Nephron progenitor cell (in vitro differentiated cells): Measurements from ENCODE around the gene SLMAP.

Source experiments
- DNase-seq: peaks from one replicate; pipeline ENCODE4 v3.0.0; 2021
- H3K27ac Mint-ChIP-seq: 2 replicates; pipeline ENCODE4 v1.8.0; 2021; ENCODE audit warnings: mild to moderate bottlenecking, moderate library complexity, mixed read lengths
- H3K27me3 Mint-ChIP-seq: 2 replicates; pipeline ENCODE4 v1.8.0; 2021; ENCODE audit warnings: mild to moderate bottlenecking, low read depth, mixed read lengths; ENCODE audit not compliant: poor library complexity
- H3K36me3 Mint-ChIP-seq: 2 replicates; pipeline ENCODE4 v1.8.0; 2021; ENCODE audit warnings: low read depth, mixed read lengths
- H3K4me1 Mint-ChIP-seq: 2 replicates; pipeline ENCODE4 v1.8.0; 2021; ENCODE audit warnings: mixed read lengths
- H3K4me3 Mint-ChIP-seq: 2 replicates; pipeline ENCODE4 v1.8.0; 2021; ENCODE audit warnings: mild to moderate bottlenecking, moderate library complexity, mixed read lengths
- H3K9me3 Mint-ChIP-seq: 2 replicates; pipeline ENCODE4 v1.8.0; 2021; ENCODE audit warnings: mild to moderate bottlenecking, moderate library complexity, mixed read lengths
- CTCF ChIP-seq: fragments of 200-600 bp; sonication (generic); IDR thresholded peaks from 2 replicates; pipeline ENCODE4 v1.5.0; 2021; ENCODE audit warnings: antibody characterized with exemption

Gene SLMAP

GRCh38 chr3:57900786-57901185 lies 144.7 kb downstream of the SLMAP start:
- H3K27me3 Mint-ChIP-seq = no peaks in the 10 kb centered on the region
- no peak for DNase-seq
- H3K27ac Mint-ChIP-seq = no peak overlapping the region
- no peaks in the 10 kb centered on the region for H3K9me3 Mint-ChIP-seq
- H3K4me1 Mint-ChIP-seq = peaks cover 10% of the 10 kb centered on the region
- H3K36me3 Mint-ChIP-seq = peaks cover 59% of the 10 kb centered on the region
- no peak overlapping the region for H3K4me3 Mint-ChIP-seq
- no peak for TF ChIP-seq CTCF

- H3K36me3 Mint-ChIP-seq = peaks cover 50% of the 10 kb centered on the region
- H3K27me3 Mint-ChIP-seq = no peaks in the 10 kb centered on the region
- peak overlapping the region; percentile 10 for H3K27ac Mint-ChIP-seq
- no peaks in the 10 kb centered on the region for H3K4me1 Mint-ChIP-seq
- H3K4me3 Mint-ChIP-seq = no peak overlapping the region
- no peak for TF ChIP-seq CTCF
- no peaks in the 10 kb centered on the region for H3K9me3 Mint-ChIP-seq
- no peak for DNase-seq
Observed at GRCh38 chr3:57903124-57903890, 147.2 kb downstream of the SLMAP start.

GRCh38 chr3:57910990-57911389 lies 154.9 kb downstream of the SLMAP start:
- H3K27ac Mint-ChIP-seq = peak overlapping the region; percentile 12
- no peak for DNase-seq
- H3K4me3 Mint-ChIP-seq = no peak overlapping the region
- H3K27me3 Mint-ChIP-seq = no peaks in the 10 kb centered on the region
- H3K4me1 Mint-ChIP-seq = peaks cover 6% of the 10 kb centered on the region
- TF ChIP-seq CTCF = no peak
- H3K36me3 Mint-ChIP-seq = peaks cover 63% of the 10 kb centered on the region
- H3K9me3 Mint-ChIP-seq = no peaks in the 10 kb centered on the region

DNA sequence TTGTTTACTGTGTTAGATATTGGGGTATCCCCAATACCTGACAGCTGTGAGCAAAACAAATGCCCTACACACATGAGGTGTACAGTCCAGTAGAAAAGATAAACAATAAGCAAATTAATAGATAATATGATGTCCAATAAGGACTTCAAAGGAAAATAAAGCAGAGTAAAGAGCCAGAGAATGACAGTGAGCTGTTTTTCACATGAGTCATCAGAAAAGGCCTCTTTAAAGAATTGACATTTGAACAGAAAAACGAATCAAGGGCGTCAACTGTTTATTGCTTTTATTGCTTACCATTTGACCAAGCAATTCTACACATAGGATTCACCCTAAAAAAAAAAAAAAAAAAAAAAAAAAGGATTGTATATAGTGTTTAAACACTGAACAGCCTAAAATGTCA lies 155.5 kb downstream of the SLMAP start:
- Mint-ChIP-seq H3K4me3 (no peak overlapping the region), H3K4me1 (peaks cover 6% of the 10 kb centered on the region), H3K9me3 (no peaks in the 10 kb centered on the region), H3K27ac (no peak overlapping the region), H3K27me3 (no peaks in the 10 kb centered on the region), H3K36me3 (peaks cover 67% of the 10 kb centered on the region)
- TF ChIP-seq CTCF = no peak
- DNase-seq = no peak

DNA sequence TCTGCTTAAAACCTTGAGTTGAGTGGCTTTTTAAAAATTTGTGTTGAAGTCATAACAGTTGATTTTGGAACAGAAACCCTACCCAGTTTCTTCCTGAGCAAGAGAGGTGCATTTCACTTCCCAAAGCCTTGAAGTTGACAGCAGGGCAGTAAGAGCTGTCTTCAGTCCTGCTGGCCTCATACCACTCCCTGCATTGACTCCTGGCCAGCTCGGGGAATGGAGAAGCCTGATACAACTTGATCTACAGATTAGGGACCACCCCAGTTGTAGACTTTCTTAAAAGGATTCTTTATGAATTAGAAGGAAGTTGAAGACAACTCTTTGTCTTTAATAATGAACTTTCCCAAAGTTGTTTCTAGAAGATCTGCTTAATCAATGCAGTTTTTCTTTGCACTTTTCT lies 161.5 kb downstream of the SLMAP start:
- Mint-ChIP-seq H3K9me3 (no peaks in the 10 kb centered on the region), H3K4me3 (no peak overlapping the region), H3K27ac (no peak overlapping the region), H3K27me3 (no peaks in the 10 kb centered on the region), H3K36me3 (peaks cover 60% of the 10 kb centered on the region), H3K4me1 (no peaks in the 10 kb centered on the region)
- TF ChIP-seq CTCF = no peak
- DNase-seq = no peak
